Stimulated activated CD4-positive, alpha-beta T cell treated with anti-CD3 and anti-CD28 coated beads, Interleukin-2, amount 100 ng/mL, for 4 hours (primary cell): ENCODE measurements around the gene PPM1H.
"Not testable (repeated sequence)": the region's sequence is repeated elsewhere in the genome, so short reads cannot be mapped to it uniquely, and the experiment has no call there.

ENCODE experiments used
- DNase-seq: peaks from one replicate; pipeline ENCODE4 v3.0.0-alpha.2; 2020; ENCODE audit warnings: low read depth

Gene PPM1H

GRCh38 chr12:62731055-62731820 lies 203.7 kb downstream of the PPM1H start:
- DNase-seq: no peak

GRCh38 chr12:62730649-62731048 lies 204.3 kb downstream of the PPM1H start:
- DNase-seq: no peak

- not testable (repeated sequence) for DNase-seq
Measured at GRCh38 chr12:62729579-62730544, 205.1 kb downstream of the PPM1H start.

GRCh38 chr12:62728741-62729140 lies 206.2 kb downstream of the PPM1H start:
- DNase-seq: no peak

GRCh38 chr12:62726471-62726980 lies 208.4 kb downstream of the PPM1H start:
- no peak for DNase-seq

- DNase-seq: no peak
Measured at GRCh38 chr12:62725781-62726180, 209.2 kb downstream of the PPM1H start.

- no peak for DNase-seq
Measured at GRCh38 chr12:62724947-62725451, 210.0 kb downstream of the PPM1H start.

- DNase-seq: no peak
Measured at GRCh38 chr12:62724285-62724684, 210.7 kb downstream of the PPM1H start.

- no peak for DNase-seq
Measured at GRCh38 chr12:62722971-62723680, 211.8 kb downstream of the PPM1H start.

- DNase-seq: no peak
Measured at GRCh38 chr12:62720661-62721330, 214.2 kb downstream of the PPM1H start.

- DNase-seq: no peak
Measured at GRCh38 chr12:62720025-62720424, 214.9 kb downstream of the PPM1H start.

GRCh38 chr12:62718762-62719426 lies 216.1 kb downstream of the PPM1H start:
- no peak for DNase-seq

GRCh38 chr12:62717643-62718042 lies 217.3 kb downstream of the PPM1H start:
- DNase-seq: no peak

GRCh38 chr12:62716866-62717525 lies 218.0 kb downstream of the PPM1H start:
- no peak for DNase-seq

- DNase-seq: no peak
Measured at GRCh38 chr12:62716037-62716436, 218.9 kb downstream of the PPM1H start.

GRCh38 chr12:62714774-62715721 lies 219.9 kb downstream of the PPM1H start:
- no peak for DNase-seq

GRCh38 chr12:62714181-62714773 lies 220.7 kb downstream of the PPM1H start:
- no peak for DNase-seq

GRCh38 chr12:62713723-62714122 lies 221.2 kb downstream of the PPM1H start:
- DNase-seq: no peak
